Progenitor cell of endocrine pancreas (in vitro differentiated cells): ENCODE data around the gene HSPBAP1. TPM values are rescaled to one million over a fixed set of nuclear protein-coding genes. Genes with fewer than 3 reads are reported as not detected.

Experiments
- DNase-seq: peaks from one replicate; pipeline ENCODE4 v3.0.0; 2021; ENCODE audit warnings: low spot score; ENCODE audit not compliant: unreplicated experiment
- H3K27ac Mint-ChIP-seq: 2 replicates; pipeline ENCODE4 v1.8.0; 2021; ENCODE audit warnings: mild to moderate bottlenecking, moderate library complexity, mixed read lengths
- H3K27me3 Mint-ChIP-seq: 2 replicates; pipeline ENCODE4 v1.8.0; 2021; ENCODE audit warnings: mixed read lengths
- H3K36me3 Mint-ChIP-seq: 2 replicates; pipeline ENCODE4 v1.8.0; 2022; ENCODE audit warnings: mixed read lengths; ENCODE audit not compliant: insufficient read depth
- H3K4me1 Mint-ChIP-seq: 2 replicates; pipeline ENCODE4 v1.8.0; 2021; ENCODE audit warnings: low read depth, mixed read lengths
- H3K4me3 Mint-ChIP-seq: 2 replicates; pipeline ENCODE4 v1.8.0; 2021; ENCODE audit warnings: low read depth, mild to moderate bottlenecking, moderate library complexity, mixed read lengths
- H3K9me3 Mint-ChIP-seq: 2 replicates; pipeline ENCODE4 v1.8.0; 2021; ENCODE audit warnings: low read depth, mixed read lengths
- CTCF ChIP-seq: fragments of 200-600 bp; sonication (generic); IDR thresholded peaks from one replicate; pipeline ENCODE4 v1.5.0; 2021; ENCODE audit warnings: antibody characterized with exemption, mild to moderate bottlenecking; ENCODE audit not compliant: unreplicated experiment
- total RNA-seq: library from RNA; stranded (reverse); gene quantifications from 2 replicates; pipeline ENCODE4 v1.2.1, GENCODE V29; 2021

HSPBAP1 gene
- total RNA-seq, 1 donor from 2014 or later = 11.9 TPM

- H3K4me3 Mint-ChIP-seq = no peak overlapping the region
- H3K27ac Mint-ChIP-seq = no peak overlapping the region
- no peaks in the 10 kb centered on the region for H3K9me3 Mint-ChIP-seq
- no peaks in the 10 kb centered on the region for H3K27me3 Mint-ChIP-seq
- no peak for DNase-seq
- H3K4me1 Mint-ChIP-seq = peaks cover 8% of the 10 kb centered on the region
- TF ChIP-seq CTCF = no peak
- peaks cover 3% of the 10 kb centered on the region for H3K36me3 Mint-ChIP-seq
Measured at GRCh38 chr3:122800706-122801237, 7.1 kb upstream of the HSPBAP1 start.

DNA sequence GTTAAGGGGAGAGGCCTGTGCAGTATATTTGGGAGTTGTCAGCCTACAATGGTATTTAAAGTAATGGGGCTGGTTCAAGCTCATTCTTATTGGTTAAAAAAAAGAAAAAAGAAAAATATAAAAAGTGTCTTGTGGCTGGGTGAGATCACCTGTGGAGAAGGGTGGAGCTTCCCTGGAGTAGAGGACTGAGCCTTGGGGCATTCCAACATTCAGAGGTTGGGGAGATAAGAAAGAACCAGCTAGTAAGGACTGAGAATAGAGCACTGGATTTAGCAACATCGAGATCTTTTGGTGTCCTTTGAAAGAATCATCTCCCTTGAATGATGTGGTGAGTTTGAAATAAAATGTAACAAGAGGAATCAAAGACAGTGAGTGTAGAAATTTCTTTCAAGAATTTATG lies 6.4 kb upstream of the HSPBAP1 start:
- DNase-seq = no peak
- Mint-ChIP-seq H3K27me3 (no peaks in the 10 kb centered on the region), H3K4me1 (peaks cover 11% of the 10 kb centered on the region), H3K27ac (no peak overlapping the region), H3K9me3 (no peaks in the 10 kb centered on the region), H3K36me3 (peaks cover 3% of the 10 kb centered on the region), H3K4me3 (no peak overlapping the region)
- no peak for TF ChIP-seq CTCF

DNA sequence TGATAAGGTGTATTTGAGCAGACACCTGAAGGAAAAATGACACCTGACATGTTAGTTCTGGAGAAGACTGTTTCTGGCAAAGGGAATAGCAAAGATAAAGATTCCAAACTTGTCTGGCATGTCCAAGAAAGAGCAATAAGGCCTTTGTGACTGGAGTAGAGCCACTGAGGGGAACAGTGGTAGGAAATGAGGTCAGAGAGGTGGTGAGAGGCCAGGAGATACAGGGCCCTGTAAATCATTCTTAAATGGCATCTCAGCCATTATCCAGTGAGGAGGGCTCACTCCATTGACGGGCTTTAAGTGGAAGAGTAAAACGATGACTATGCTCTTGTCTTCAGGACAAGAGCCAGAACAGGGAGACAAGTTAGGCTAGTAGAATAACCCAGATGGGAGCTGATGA lies 5.7 kb upstream of the HSPBAP1 start:
- Mint-ChIP-seq H3K4me1 (peaks cover 12% of the 10 kb centered on the region), H3K27ac (no peak overlapping the region)

GRCh38 chr3:122797291-122797690 lies 3.7 kb upstream of the HSPBAP1 start:
- Mint-ChIP-seq H3K4me1 (peaks cover 20% of the 10 kb centered on the region), H3K9me3 (no peaks in the 10 kb centered on the region), H3K27ac (no peak overlapping the region), H3K4me3 (no peak overlapping the region), H3K27me3 (no peaks in the 10 kb centered on the region), H3K36me3 (peaks cover under 1% of the 10 kb centered on the region)
- no peak for DNase-seq
- TF ChIP-seq CTCF = no peak

More for the DNA sequence above, 5.7 kb upstream of the HSPBAP1 start:
- TF ChIP-seq CTCF = no peak
- H3K9me3 Mint-ChIP-seq = no peaks in the 10 kb centered on the region
- no peak for DNase-seq
- no peaks in the 10 kb centered on the region for H3K27me3 Mint-ChIP-seq
- no peak overlapping the region for H3K4me3 Mint-ChIP-seq
- peaks cover 3% of the 10 kb centered on the region for H3K36me3 Mint-ChIP-seq

- no peaks in the 10 kb centered on the region for H3K9me3 Mint-ChIP-seq
- H3K4me1 Mint-ChIP-seq = peaks cover 20% of the 10 kb centered on the region
- TF ChIP-seq CTCF = no peak
- no peaks in the 10 kb centered on the region for H3K27me3 Mint-ChIP-seq
- DNase-seq = no peak
- H3K27ac Mint-ChIP-seq = peak overlapping the region; percentile 86
- no peaks in the 10 kb centered on the region for H3K36me3 Mint-ChIP-seq
- H3K4me3 Mint-ChIP-seq = peak overlapping the region; percentile 78
Measured at GRCh38 chr3:122795674-122796195, 2.1 kb upstream of the HSPBAP1 start.
